Mucosa of descending colon (tissue), 3 donors: ENCODE measurements around the gene PITRM1. TPM values are rescaled to one million over a fixed set of nuclear protein-coding genes. Genes with fewer than 3 reads are reported as not detected.

Experiments used
- ATAC-seq: fragments of 200-7000 bp; cut with Tn5 transposase; one replicate; pipeline ENCODE4 v1.9.1; 2020; ENCODE audit warnings: mild to moderate bottlenecking, moderate library complexity
- DNase-seq, 3 donors: peaks; one replicate each; pipeline ENCODE4 v3.0.0-alpha.2; 2020
- H3K36me3 ChIP-seq: fragments of 200-600 bp; one replicate; pipeline ENCODE4 v1.8.0; 2021; ENCODE audit warnings: low read depth, mild to moderate bottlenecking
- H3K4me1 ChIP-seq: fragments of 200-600 bp; one replicate; pipeline ENCODE4 v1.8.0; 2021; ENCODE audit warnings: low read depth, mild to moderate bottlenecking
- H3K4me3 ChIP-seq: fragments of 200-600 bp; one replicate; pipeline ENCODE4 v1.8.0; 2021; ENCODE audit warnings: mild to moderate bottlenecking
- H3K9me3 ChIP-seq: fragments of 200-600 bp; one replicate; pipeline ENCODE4 v1.8.0; 2021; ENCODE audit warnings: mild to moderate bottlenecking
- intact Hi-C, 2 donors: fragments of 100-400 bp; cut with DNase I in 1 of 2; cut with micrococcal nuclease in 1 of 2; formaldehyde crosslinking; loops; one replicate each; pipeline versions ENCODE4 v1.11.0 to v1.11.1; 2022; cut with DNase I, micrococcal nuclease
- total RNA-seq, 3 donors: library from RNA; stranded (reverse); fragmentation: NEBNext Ultra II Directional in 2 of 3; extraction: Animal tissue kit (Norgen Biotek cat#: 25700) in 2 of 3; gene quantifications; one replicate each; pipeline versions ENCODE4 v1.2.1 to v1.2.4, GENCODE V29; 2021 to 2023
- TF ChIP-seq, protein P1 (sequence below): fragments of 200-600 bp; IDR thresholded peaks from one replicate; pipeline ENCODE4 v1.8.0; 2022; ENCODE audit warnings: antibody characterized with exemption, mild to moderate bottlenecking
- donor health status: DM: no; HTN: no; CAD: no; lungs with moderate emphysema.
- donor health status: DM: no; HTN: no; CAD: no.
- donor health status: DM: no; HTN: yes; CAD: no.

The PITRM1 gene
- total RNA-seq, 3 donors from 2014 or later, result 50.8 to 53.9 (median 51.3) TPM

DNA sequence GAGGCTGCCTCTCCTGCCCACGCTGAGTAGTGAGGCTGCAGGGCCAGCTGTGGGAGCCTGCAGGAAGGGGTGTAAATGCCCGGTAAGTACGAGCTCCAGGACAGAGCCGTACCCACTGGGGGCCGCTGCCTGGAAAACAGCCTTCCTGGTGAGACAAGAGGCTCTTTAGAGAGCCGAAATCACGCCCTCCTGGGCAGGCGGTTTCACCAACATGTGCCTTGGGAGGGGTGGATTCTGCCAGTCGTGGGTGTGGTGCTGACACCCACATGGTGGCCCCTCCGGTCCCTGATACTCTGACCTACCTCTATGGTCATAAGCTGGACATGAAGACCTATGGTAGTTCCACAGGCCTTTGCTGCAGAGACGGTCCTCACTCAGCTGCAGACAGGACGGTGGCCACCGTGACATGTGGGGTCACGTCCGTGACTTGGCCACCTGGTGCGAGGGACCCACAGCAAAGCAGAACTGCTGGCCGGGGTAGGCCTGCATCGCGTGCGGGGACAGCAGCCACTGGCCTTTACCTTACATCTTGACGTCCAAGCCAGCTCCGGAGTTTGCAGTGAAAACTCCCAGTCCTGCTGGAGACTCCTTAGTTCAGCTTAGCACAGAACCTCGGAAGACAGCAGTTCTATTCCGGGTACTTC is 46.9 kb downstream of the PITRM1 start:
- TF ChIP-seq, protein P1, sequence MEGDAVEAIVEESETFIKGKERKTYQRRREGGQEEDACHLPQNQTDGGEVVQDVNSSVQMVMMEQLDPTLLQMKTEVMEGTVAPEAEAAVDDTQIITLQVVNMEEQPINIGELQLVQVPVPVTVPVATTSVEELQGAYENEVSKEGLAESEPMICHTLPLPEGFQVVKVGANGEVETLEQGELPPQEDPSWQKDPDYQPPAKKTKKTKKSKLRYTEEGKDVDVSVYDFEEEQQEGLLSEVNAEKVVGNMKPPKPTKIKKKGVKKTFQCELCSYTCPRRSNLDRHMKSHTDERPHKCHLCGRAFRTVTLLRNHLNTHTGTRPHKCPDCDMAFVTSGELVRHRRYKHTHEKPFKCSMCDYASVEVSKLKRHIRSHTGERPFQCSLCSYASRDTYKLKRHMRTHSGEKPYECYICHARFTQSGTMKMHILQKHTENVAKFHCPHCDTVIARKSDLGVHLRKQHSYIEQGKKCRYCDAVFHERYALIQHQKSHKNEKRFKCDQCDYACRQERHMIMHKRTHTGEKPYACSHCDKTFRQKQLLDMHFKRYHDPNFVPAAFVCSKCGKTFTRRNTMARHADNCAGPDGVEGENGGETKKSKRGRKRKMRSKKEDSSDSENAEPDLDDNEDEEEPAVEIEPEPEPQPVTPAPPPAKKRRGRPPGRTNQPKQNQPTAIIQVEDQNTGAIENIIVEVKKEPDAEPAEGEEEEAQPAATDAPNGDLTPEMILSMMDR, result no peak
- Histone ChIP-seq H3K36me3 (no peaks in the 10 kb centered on the region), H3K4me1 (no peaks in the 10 kb centered on the region), H3K9me3 (peaks cover 6% of the 10 kb centered on the region), H3K4me3 (no peak overlapping the region)
- intact Hi-C loops, result no loop called here
- ATAC-seq (no peak), DNase-seq (no peak)

DNA sequence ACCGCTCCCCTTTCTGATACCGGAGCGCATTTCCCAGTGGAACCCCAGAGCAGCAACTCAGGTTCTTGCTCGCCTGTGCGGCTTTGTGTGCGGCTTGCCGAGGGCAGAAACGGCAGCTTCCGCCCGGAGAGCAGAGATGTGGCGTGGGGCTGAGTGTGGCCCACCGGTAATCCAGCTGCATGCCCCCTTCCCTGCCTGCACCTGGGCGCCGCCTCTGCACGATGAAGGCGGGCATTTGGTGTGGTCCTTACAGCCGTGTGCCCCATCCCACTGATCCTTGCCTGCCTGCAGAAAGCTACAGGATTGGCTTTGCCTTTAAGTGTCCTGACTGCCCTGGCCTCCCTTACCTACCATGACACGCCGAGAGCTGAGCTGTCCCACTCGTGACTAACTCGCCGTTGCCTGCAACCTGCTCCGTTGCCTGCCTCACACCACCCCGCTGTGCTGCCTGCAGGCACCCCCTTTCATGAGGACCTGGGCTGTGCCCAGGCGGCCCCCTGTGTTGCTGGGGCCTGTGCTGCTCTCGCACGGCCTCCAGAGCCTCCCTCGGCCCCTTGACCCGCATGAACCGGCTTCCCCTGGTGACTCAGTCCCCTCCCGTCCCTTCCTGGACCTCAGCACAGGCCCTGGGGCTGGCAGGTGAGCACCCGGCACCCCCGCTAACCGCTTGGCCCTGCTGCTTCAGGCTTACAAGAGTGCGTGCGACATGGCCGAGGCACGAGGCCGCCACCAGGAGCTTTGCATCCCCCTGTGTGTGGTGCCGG is 48.0 kb downstream of the PITRM1 start:
- intact Hi-C loops, result no loop called here
- H3K9me3 ChIP-seq, result peaks cover 6% of the 10 kb centered on the region
- TF ChIP-seq, protein P1, result no peak
- no peak for DNase-seq
- H3K36me3 ChIP-seq, result no peaks in the 10 kb centered on the region
- ATAC-seq, result no peak
- H3K4me3 ChIP-seq, result no peak overlapping the region
- H3K4me1 ChIP-seq, result no peaks in the 10 kb centered on the region

DNA sequence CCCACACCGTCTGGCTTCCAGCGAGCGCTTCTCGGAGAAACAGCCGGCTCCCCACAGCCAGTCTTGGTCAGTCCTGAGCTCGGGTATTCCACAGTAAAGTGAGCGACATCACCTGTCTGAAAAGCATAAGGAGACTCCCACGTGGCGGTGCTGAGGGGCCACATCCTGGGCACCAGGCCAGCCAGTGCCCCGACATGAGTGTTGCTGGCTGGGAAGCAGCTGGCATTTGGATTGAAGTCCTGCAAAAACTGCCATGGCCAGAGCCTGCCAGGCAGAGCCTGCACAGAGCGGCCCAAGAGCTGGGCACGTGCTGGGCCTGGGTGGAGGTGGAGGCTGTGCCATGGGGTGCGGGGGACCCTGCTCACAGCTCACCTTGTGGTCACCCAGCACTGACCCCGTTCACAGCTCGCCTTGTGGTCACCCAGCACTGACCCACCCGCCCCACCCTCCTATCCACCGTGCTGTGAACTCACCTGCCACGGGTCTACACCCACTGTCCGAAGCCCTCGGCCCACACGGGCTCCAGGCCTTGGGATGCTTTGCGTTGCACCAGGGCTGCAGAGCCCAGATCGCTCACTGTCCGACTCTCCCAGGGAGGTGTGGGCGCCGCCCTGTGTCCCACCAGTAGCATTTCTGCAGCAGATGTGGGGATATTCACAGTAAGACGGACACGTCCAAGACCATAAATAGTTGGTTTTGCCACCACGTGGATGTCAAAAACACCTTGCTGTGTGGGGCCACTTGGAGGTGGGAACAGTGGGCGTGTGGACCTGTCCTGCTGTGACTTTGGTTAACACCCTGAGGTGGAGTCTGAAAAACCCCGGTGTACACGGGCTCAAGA is 48.8 kb downstream of the PITRM1 start:
- DNase-seq, result no peak
- no peak for ATAC-seq
- TF ChIP-seq, protein P1, result no peak
- Histone ChIP-seq H3K36me3 (no peaks in the 10 kb centered on the region), H3K4me1 (peaks cover 2% of the 10 kb centered on the region), H3K4me3 (no peak overlapping the region), H3K9me3 (peaks cover 6% of the 10 kb centered on the region)
- intact Hi-C loops, result no loop called here

DNA sequence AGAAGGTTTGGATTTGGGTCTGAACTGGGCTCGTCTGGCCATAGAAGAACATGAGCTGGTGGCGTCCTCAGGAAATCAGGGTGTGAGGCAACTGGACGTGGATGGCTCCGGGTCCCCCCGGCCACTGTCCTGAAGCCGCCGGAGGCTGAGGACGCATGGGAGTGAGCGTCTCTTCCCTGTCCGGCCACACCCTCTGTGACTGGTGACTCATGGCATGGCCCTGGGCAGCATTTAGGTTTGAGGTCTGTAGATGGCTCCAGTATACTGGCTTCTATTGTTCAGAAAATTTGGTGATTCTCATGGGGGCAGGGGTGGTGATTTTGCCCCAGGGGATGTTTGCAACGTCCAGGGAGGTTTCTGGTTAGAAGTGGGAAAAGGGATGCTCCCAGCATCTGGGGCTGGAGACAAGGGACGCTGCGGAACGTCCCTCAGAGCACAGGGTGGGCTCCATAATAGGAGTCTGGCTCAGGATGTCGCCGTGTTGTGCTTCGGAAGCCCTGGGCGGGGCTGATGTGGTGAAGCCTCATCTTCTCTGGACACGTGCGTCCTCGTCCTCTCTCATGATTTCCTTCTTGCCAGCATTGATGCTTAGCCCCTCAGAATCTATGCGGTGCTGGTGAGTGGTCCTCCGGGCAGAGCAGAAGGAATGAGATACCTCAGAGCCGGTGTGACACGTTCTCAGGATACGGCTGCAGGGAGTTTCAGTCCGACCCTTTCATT is 49.9 kb downstream of the PITRM1 start:
- intact Hi-C loops, result no loop called here
- ATAC-seq, result no peak
- no peaks in the 10 kb centered on the region for H3K36me3 ChIP-seq

DNA sequence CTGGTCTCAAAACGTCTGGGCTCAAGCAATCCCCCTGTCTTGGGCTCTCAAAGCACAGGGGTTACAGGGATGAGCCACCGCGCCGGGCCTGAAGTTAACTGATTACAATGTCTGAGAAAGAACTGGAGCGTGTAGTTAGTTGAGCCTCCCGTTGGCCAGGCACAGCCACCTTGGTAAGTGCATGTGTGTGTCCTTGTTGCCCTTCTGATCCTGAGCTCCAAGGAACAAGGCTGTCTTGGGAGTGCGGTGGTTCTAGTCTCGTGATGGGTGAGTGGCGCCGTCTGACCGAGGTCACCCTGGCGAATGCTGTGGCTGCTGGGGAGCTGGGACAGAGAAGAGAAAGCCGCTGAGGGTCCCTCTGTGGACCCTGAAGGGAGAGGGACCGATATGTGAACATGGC is 50.5 kb downstream of the PITRM1 start:
- no peak overlapping the region for H3K4me3 ChIP-seq
- peaks cover 2% of the 10 kb centered on the region for H3K4me1 ChIP-seq
- no peaks in the 10 kb centered on the region for H3K36me3 ChIP-seq
- TF ChIP-seq, protein P1, result no peak
- no peaks in the 10 kb centered on the region for H3K9me3 ChIP-seq
- intact Hi-C loops, result no loop called here
- DNase-seq, result no peak
- no peak for ATAC-seq

More for the DNA sequence above, 49.9 kb downstream of the PITRM1 start:
- peaks cover 2% of the 10 kb centered on the region for H3K4me1 ChIP-seq
- peaks cover 2% of the 10 kb centered on the region for H3K9me3 ChIP-seq
- TF ChIP-seq, protein P1, result no peak
- DNase-seq, result no peak
- no peak overlapping the region for H3K4me3 ChIP-seq
